ENCODE data around the gene RRP7A. TPM values are rescaled to one million over a fixed set of nuclear protein-coding genes. Genes with fewer than 3 reads are reported as not detected.

The RRP7A gene, protein sequence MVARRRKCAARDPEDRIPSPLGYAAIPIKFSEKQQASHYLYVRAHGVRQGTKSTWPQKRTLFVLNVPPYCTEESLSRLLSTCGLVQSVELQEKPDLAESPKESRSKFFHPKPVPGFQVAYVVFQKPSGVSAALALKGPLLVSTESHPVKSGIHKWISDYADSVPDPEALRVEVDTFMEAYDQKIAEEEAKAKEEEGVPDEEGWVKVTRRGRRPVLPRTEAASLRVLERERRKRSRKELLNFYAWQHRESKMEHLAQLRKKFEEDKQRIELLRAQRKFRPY
- total RNA-seq = 33.4 and 50.6 TPM in 2 replicates

DNA sequence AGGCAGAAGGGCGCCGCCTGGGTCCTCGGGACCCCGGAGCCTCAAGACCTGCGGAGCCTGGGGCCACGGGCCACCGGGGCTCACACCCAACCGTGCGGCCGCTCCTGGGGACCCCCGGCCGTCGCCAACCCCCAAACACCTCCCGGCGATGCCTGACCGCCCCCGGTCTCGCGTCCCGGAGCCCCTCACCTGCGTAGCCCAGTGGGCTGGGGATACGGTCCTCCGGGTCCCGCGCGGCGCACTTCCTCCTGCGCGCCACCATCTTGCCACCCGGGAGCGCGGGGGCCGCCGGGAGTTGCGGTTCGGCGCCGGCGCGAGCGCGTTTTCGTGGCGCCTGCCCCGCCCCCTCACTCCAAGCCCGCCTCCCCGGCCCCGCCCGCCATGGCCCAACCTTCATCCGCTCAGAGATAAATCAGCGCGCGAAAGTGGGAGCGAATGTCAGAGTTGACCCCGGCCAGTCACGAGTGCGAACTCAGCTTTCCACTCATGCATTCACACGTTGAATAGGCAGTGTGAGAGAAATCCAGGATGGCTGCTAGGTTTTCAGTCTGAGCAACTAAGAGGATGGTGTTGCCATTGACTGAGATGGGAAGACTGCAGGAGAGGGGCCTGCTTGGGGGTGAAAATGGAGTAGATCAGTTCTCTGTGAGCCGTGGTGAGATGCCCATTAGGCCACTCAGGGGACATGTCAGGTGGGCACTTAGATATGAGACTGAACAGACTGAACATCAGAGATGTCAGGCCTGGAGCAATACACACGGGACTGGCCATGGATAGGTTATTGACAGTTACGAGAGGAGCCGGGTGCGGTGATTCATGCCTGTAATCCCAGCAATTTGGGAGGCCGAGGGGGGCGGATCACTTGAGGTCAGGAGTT, at the start of gene RRP7A:
Gene RRP7A, minus strand, starts transcription at position 272 of the 877 bp plus-strand sequence. Its CDS starts 10 bp downstream, at position 262.

DNA sequence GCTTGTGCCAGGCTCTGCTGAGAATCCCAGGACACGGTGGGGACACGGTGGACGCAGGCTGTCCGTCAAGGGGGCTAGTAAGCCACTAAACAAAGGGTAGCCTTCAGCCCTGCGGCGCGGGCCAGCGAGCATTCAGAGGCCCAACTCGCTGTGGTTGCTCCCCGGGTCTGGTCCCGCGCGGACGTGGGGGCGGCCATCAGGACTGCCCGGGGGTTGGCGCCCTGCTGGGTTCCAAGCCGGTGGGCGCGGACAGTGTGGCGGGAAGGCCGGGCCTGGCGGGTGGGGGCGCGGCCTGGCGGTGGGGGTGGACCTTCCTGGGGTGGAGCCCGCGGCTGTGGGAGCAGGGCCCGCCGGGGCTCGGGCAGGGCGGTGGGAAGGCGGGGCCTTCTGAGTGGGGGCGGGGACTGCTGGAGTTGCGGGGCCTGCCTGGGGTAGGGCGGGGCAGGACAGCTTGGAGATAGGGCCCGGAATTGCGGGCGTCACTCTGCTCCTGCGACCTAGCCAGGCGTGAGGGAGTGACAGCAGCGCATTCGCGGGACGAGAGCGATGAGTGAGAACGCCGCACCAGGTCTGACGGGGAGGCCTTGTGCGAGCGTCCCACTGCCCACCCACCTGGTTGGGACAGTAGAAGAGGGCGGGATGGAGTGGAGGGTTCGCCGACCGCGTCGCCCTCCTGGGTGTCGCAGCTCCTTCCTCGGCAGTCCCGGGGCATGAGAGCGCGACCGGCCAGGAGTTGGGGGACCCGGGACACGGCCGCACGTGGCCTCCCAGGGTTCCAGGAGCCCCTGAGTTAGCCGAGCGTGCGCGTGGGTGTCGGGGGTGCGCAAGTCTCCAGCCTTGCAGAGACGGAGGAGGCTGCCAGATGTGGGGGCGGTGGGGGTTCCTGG, 34.1 kb upstream of the RRP7A start, which contains the start of gene SERHL2:
Gene SERHL2, plus strand, starts transcription at position 482 of the 887 bp plus-strand sequence. Its CDS starts 65 bp downstream, at position 547.

Other genes starting within 250 kb of the RRP7A start
- 31.2 and 32.4 TPM in 2 replicates for gene TCF20, start 249.1 kb downstream of the RRP7A start, total RNA-seq
- not detected in 2 replicates for gene NFAM1, start 87.4 kb downstream of the RRP7A start, total RNA-seq
- gene SERHL2, start 34.2 kb upstream of the RRP7A start, total RNA-seq = 4.5 and 5.9 TPM in 2 replicates
- gene POLDIP3, start 95.1 kb upstream of the RRP7A start, total RNA-seq = 25.4 and 25.5 TPM in 2 replicates
- 0.22 and 0.25 TPM in 2 replicates for gene ATP5MGL, start 120.8 kb upstream of the RRP7A start, total RNA-seq
- 46.8 and 59.0 TPM in 2 replicates for gene CYB5R3, start 129.6 kb upstream of the RRP7A start, total RNA-seq
- 1.8 and 6.6 TPM in 2 replicates for gene A4GALT, start 201.1 kb upstream of the RRP7A start, total RNA-seq